ENCODE measurements around the gene AKR1B1. TPM values are rescaled to one million over a fixed set of nuclear protein-coding genes. Genes with fewer than 3 reads are reported as not detected.

The AKR1B1 gene
- total RNA-seq, result 159 and 160 TPM in 2 replicates
- 171 and 193 TPM in 2 replicates for polyA plus RNA-seq
- polyA plus RNA-seq (2011; cell fraction: cytosol; rRNA removed), result 226 and 232 TPM in 2 replicates
- polyA plus RNA-seq (2011; cell fraction: nucleus; rRNA removed), result 192 and 208 TPM in 2 replicates
- 121 and 184 TPM in 2 replicates for polyA plus RNA-seq (2012)
- 99.0 and 101 TPM in 2 replicates for polyA minus RNA-seq
- polyA minus RNA-seq (2011; cell fraction: cytosol; rRNA and poly(A)+ RNA removed), result 99.2 TPM
- polyA minus RNA-seq (2011; cell fraction: nucleus; rRNA and poly(A)+ RNA removed), result 29.8 and 46.5 TPM in 2 replicates
- percentile 71 among the genes with signal in this experiment for Bru-seq, nascent RNA
- BruChase-seq, experiment 1, labeled RNA remaining after a 6-hour chase, result percentile 78 among the genes with signal in this experiment
- percentile 64 among the genes with signal in this experiment for BruChase-seq, experiment 2, labeled RNA remaining after a 2-hour chase
- long read RNA-seq, transcript AKR1B1-201 (10 exons, 1,409 nt), result major isoform, 324 of 396 reads
- long read RNA-seq, partial matches to known transcripts, result 44 of 396 reads
- long read RNA-seq, other reads (novel, unspliced or antisense), result 26 of 396 reads

DNA sequence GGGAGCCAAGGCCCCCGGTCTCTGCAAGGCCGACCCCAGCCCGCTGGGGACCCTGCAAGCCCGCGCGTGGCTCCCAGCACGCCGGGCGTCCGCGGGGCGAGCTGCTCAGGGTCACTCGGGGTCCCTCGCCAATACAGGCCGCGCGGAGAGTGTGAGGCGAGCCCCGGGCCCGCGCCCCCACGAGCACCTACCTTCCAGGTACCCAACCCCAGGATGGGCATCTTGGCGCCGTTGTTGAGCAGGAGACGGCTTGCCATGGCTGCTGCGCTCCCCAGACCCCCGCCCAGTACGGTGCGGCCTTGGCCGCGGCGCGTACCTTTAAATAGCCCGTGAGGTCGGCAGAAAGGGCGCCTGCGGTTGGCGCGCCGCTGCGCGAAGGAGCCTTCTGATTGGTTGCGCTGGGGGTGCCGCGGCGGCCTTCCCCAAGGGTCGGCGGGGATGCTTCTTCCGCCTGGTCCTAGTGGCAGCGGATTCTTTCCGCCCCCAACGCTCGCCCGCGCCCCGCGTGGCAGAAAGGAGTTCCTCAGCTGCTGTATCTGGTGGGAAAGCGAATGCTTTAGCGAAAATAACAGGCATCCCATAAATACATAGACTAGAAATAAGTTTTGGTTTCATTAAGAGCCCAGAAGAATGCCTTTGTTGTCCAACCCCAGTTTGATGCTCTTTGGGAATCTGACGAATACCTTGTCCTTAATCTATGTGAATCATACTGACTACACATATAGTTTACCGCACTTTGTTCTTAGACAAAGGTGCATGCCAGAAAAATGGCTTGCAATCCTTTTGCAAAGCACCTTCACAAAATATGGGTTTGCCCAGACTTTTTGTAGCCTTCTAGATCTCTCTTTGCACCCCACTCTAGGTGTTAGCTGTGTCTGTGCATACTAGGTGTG is at the start of gene AKR1B1:
TSS of gene AKR1B1 (minus strand) at position 295 of the 893 bp plus-strand sequence. CDS start at position 257, 38 bp downstream.
- H4K20me1 ChIP-seq (replicated peaks; ENCODE audit: control insufficient read depth, extremely low read depth, insufficient read depth, low read length), result no peaks in the 10 kb centered on the region
- peak; percentile 30 for TF ChIP-seq POLR2AphosphoS5 (IDR thresholded peaks at IDR 0.05; ENCODE audit: insufficient read depth, low read depth, low read length)
- no peak for TF ChIP-seq JUN (IDR thresholded peaks at IDR 0.05; ENCODE audit: borderline replicate concordance, insufficient read depth, insufficient read length, low read depth)
- no peak for TF ChIP-seq EZH2 (IDR thresholded peaks at IDR 0.05; ENCODE audit: borderline replicate concordance, low read depth, low read length, severe bottlenecking)
- no peak for TF ChIP-seq MYC (IDR thresholded peaks at IDR 0.05; ENCODE audit: low read depth, low read length)
- TF ChIP-seq FOS (IDR thresholded peaks at IDR 0.05; ENCODE audit: borderline replicate concordance, insufficient read depth, low read length), result no peak
- TF ChIP-seq POLR2A (IDR thresholded peaks at IDR 0.05; ENCODE audit: low read depth, low read length), result no peak
- TF ChIP-seq, protein P1, sequence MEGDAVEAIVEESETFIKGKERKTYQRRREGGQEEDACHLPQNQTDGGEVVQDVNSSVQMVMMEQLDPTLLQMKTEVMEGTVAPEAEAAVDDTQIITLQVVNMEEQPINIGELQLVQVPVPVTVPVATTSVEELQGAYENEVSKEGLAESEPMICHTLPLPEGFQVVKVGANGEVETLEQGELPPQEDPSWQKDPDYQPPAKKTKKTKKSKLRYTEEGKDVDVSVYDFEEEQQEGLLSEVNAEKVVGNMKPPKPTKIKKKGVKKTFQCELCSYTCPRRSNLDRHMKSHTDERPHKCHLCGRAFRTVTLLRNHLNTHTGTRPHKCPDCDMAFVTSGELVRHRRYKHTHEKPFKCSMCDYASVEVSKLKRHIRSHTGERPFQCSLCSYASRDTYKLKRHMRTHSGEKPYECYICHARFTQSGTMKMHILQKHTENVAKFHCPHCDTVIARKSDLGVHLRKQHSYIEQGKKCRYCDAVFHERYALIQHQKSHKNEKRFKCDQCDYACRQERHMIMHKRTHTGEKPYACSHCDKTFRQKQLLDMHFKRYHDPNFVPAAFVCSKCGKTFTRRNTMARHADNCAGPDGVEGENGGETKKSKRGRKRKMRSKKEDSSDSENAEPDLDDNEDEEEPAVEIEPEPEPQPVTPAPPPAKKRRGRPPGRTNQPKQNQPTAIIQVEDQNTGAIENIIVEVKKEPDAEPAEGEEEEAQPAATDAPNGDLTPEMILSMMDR (IDR thresholded peaks at IDR 0.05; ENCODE audit: extremely low read depth in 1 of 2, insufficient read depth in 1 of 2, low read depth in 1 of 2, low read length in 2 of 2), result peak; percentile 71 to 72
- no peak for TF ChIP-seq GATA2 (IDR thresholded peaks at IDR 0.05; ENCODE audit: insufficient read depth, insufficient read length, low read depth, low read length)
- TF ChIP-seq, protein P2, sequence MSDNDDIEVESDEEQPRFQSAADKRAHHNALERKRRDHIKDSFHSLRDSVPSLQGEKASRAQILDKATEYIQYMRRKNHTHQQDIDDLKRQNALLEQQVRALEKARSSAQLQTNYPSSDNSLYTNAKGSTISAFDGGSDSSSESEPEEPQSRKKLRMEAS (IDR thresholded peaks at IDR 0.05; ENCODE audit: insufficient read depth, insufficient read length), result no peak
- peak within 1 kb of the TSS; percentile 49 for H3K9ac ChIP-seq (replicated peaks; ENCODE audit: extremely low read depth, insufficient read depth, low read length)
- H3K36me3 ChIP-seq (ENCODE audit: control insufficient read depth in 2 of 2, extremely low read depth in 1 of 2, insufficient read depth in 2 of 2, low read length in 2 of 2), result no peaks in the 10 kb centered on the region
- H3K4me3 ChIP-seq (replicated peaks in 1 of 3; ENCODE audit: insufficient read depth in 1 of 3, low read depth in 1 of 3, low read length in 3 of 3), result peak within 1 kb of the TSS; percentile 42 to 81 (median 57)
- H2AFZ ChIP-seq (ENCODE audit: low read depth, low read length), result peak within 1 kb of the TSS; percentile 81
- dilution Hi-C loops (cut with MboI; ENCODE audit: extremely low pct_ligation_motif_present, low sequenced_read_pairs) (no loop called here), intact Hi-C loops (cut with micrococcal nuclease) (loop anchor here (1.0 to 2.0 kb wide), 4 partner anchors 22 to 54 kb away; no protein-coding TSS in a partner anchor)
- DNase-seq (ENCODE audit: low read depth, low spot score) (peak; percentile 89), FAIRE-seq (peak; percentile 94)
- H3K9me3 ChIP-seq (replicated peaks; ENCODE audit: control insufficient read depth, insufficient read depth, low read length), result no peaks in the 10 kb centered on the region
- H3K27me3 ChIP-seq (ENCODE audit: control insufficient read depth in 2 of 2, insufficient read depth in 2 of 2, low read length in 2 of 2), result no peaks in the 10 kb centered on the region
- ChIA-PET POLR2A (no interaction called here), CTCF (interaction anchor here (0.8 to 4.0 kb wide), 14 partner anchors 8 to 153 kb away, joined by 3 to 46 read pairs (median 5); no protein-coding TSS in a partner anchor)
- BruUV-seq (replicated peaks), result no TSS peak
- H3K27ac ChIP-seq (ENCODE audit: insufficient read depth, low read depth, low read length), result peak within 1 kb of the TSS; percentile 5
- H3K4me1 ChIP-seq (ENCODE audit: control insufficient read depth, extremely low read depth, insufficient read depth, low read length), result peaks cover 20% of the 10 kb centered on the region
- H3K4me2 ChIP-seq (ENCODE audit: insufficient read depth, low read length), result peak within 1 kb of the TSS; percentile 86
- H3K79me2 ChIP-seq (ENCODE audit: control insufficient read depth, insufficient read depth, low read length), result peaks cover 15% of the 10 kb centered on the region
- H3K9me1 ChIP-seq (replicated peaks; ENCODE audit: control insufficient read depth, extremely low read depth, insufficient read depth, low read length), result no peaks in the 10 kb centered on the region

All from endothelial cell of umbilical vein (primary cell).